ENCODE results near the gene GALNT16.

- TF ChIP-seq, protein P1, sequence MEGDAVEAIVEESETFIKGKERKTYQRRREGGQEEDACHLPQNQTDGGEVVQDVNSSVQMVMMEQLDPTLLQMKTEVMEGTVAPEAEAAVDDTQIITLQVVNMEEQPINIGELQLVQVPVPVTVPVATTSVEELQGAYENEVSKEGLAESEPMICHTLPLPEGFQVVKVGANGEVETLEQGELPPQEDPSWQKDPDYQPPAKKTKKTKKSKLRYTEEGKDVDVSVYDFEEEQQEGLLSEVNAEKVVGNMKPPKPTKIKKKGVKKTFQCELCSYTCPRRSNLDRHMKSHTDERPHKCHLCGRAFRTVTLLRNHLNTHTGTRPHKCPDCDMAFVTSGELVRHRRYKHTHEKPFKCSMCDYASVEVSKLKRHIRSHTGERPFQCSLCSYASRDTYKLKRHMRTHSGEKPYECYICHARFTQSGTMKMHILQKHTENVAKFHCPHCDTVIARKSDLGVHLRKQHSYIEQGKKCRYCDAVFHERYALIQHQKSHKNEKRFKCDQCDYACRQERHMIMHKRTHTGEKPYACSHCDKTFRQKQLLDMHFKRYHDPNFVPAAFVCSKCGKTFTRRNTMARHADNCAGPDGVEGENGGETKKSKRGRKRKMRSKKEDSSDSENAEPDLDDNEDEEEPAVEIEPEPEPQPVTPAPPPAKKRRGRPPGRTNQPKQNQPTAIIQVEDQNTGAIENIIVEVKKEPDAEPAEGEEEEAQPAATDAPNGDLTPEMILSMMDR (IDR thresholded peaks at IDR 0.05): no peak
- TF ChIP-seq EP300 (IDR thresholded peaks at IDR 0.05): no peak
Observed at GRCh38 chr14:69351911-69352310, 92.0 kb downstream of the GALNT16 start.

Measured in suprapubic skin (tissue), 3 donors.